ENCODE results near the gene AHRR.

DNA sequence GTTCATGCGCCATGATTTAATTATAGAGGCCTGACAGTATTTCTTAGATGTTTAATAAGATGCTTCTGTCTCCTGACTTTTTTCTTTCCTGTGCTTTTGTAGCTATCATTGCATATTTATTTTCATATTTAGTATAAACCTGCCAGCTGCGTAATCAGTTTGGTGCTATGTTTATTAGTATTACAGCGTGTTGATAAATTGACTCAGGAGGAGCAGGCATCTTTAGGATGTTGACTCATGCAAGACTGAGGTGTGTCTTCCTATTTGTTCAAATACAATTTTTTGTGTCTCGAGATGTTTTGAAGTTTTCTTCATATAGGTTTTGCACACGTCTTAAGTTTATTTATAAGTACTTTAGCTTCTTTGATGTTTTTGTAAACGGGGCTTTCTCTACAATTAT lies 85.5 kb downstream of the AHRR start:
- TF ChIP-seq EZH2 (IDR thresholded peaks at IDR 0.05; ENCODE audit: low read length, missing control alignments) = no peak
- TF ChIP-seq, protein P1, sequence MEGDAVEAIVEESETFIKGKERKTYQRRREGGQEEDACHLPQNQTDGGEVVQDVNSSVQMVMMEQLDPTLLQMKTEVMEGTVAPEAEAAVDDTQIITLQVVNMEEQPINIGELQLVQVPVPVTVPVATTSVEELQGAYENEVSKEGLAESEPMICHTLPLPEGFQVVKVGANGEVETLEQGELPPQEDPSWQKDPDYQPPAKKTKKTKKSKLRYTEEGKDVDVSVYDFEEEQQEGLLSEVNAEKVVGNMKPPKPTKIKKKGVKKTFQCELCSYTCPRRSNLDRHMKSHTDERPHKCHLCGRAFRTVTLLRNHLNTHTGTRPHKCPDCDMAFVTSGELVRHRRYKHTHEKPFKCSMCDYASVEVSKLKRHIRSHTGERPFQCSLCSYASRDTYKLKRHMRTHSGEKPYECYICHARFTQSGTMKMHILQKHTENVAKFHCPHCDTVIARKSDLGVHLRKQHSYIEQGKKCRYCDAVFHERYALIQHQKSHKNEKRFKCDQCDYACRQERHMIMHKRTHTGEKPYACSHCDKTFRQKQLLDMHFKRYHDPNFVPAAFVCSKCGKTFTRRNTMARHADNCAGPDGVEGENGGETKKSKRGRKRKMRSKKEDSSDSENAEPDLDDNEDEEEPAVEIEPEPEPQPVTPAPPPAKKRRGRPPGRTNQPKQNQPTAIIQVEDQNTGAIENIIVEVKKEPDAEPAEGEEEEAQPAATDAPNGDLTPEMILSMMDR (conservative IDR thresholded peaks at IDR 0.05 in 1 of 2, IDR thresholded peaks at IDR 0.05 in 1 of 2; ENCODE audit: low read depth in 1 of 2, low read length in 2 of 2) = no peak

Measured in fibroblast of lung (primary cell).